Adrenal gland (tissue), 12 donors: ENCODE data around the gene SLC13A3. TPM values are rescaled to one million over a fixed set of nuclear protein-coding genes. Genes with fewer than 3 reads are reported as not detected.
A peak's percentile ranks its signal among the peaks of the same experiment; 100 is the strongest.

ENCODE experiments used
- DNase-seq, 7 donors: peaks; one replicate each; pipeline ENCODE4 v3.0.0-alpha.2; 2019 to 2020
- H3K27ac ChIP-seq, 5 donors: fragments of 200-600 bp; sonication (generic) in 4 of 5; 1 replicate in 3 of 5; 2 replicates in 2 of 5; pipeline versions ENCODE4 v1.5.1 to v1.8.0; 2016 to 2020; ENCODE audit warnings: mild to moderate bottlenecking in 1 of 5
- H3K27me3 ChIP-seq: fragments of 200-600 bp; 2 replicates; pipeline ENCODE4 v1.8.0; 2021
- H3K36me3 ChIP-seq, 2 donors: fragments of 200-600 bp; replicated peaks in 1 of 2; 1 replicate in 1 of 2; 2 replicates in 1 of 2; pipeline versions ENCODE4 v1.5.1 to v1.8.0; 2018 to 2022
- H3K4me1 ChIP-seq, 2 donors: fragments of 200-600 bp; replicated peaks in 1 of 2; 1 replicate in 1 of 2; 2 replicates in 1 of 2; pipeline versions ENCODE4 v1.5.1 to v1.8.0; 2018 to 2021
- H3K4me3 ChIP-seq, 4 donors: fragments of 200-600 bp; sonication (generic) in 3 of 4; one replicate each; pipeline ENCODE4 v1.5.1; 2016 to 2018
- H3K9me3 ChIP-seq, 3 donors: fragments of 200-600 bp; sonication (generic) in 1 of 3; replicated peaks in 1 of 3; 1 replicate in 2 of 3; 2 replicates in 1 of 3; pipeline versions ENCODE4 v1.5.1 to v1.8.0; 2016 to 2021
- POLR2A ChIP-seq, 2 donors: fragments of 450-650 bp; IDR thresholded peaks; one replicate each; pipeline ENCODE4 v1.6.1; 2017; ENCODE audit warnings: antibody characterized with exemption in 2 of 2, mild to moderate bottlenecking in 2 of 2, moderate library complexity in 1 of 2
- WGBS, 4 donors: extraction: QIAGEN DNeasy Blood & Tissue Kit in 2 of 4; methylation state at CpG; one replicate each; pipeline versions ENCODE4 v1.1.5 to v1.1.7; 2013 to 2017; 5-methylcytosine and 5-hydroxymethylcytosine counted together
- intact Hi-C, 2 donors: fragments of 100-400 bp; cut with DNase I; formaldehyde crosslinking; loops; one replicate each; pipeline versions ENCODE4 v1.14.1 to v1.15.0; 2022 to 2023
- polyA plus RNA-seq, 3 donors: library from polyadenylated mRNA; stranded (reverse); fragments of 200-250 nt in 2 of 3; fragments of 350-450 nt in 1 of 3; fragmentation: Illumina TruSeq in 1 of 3; extraction: RNeasy Lipid Tissue Mini Kit (QIAGEN cat#74804) in 1 of 3; gene quantifications; one replicate each; pipeline ENCODE4 v1.2.3, GENCODE V29; 2013 to 2014
- total RNA-seq, 9 donors: library from RNA; depleted of rRNA in 4 of 9; stranded (reverse); fragments of >200 nt in 4 of 9; fragments of 120-200 nt in 1 of 9; fragmentation: NEBNext Ultra II Directional in 1 of 9; extraction: Animal tissue kit (Norgen Biotek cat#: 25700) in 1 of 9; gene quantifications; one replicate each; pipeline versions ENCODE4 v1.1.0 to v1.2.4, GENCODE V29; 2013 to 2023
- TF ChIP-seq, protein P1 (sequence below), 6 experiments: fragments of 450-650 bp in 4 of 6; fragments of 200-600 bp in 2 of 6; sonication (generic) in 1 of 6; IDR thresholded peaks; 1 replicate in 5 of 6; 2 replicates in 1 of 6; pipeline versions ENCODE4 v1.5.1 to v1.8.0; 2016 to 2021; ENCODE audit warnings: antibody characterized with exemption in 6 of 6, mild to moderate bottlenecking in 2 of 6, moderate library complexity in 1 of 6
- donor health status: healthy with polysubstance abuse.
- donor health status: Bipolar disorder and iron deficiency.
- donor health status: DM: yes; HTN: yes; CAD: no.
- donor health status: DM: no; HTN: no; CAD: no.
- donor health status: DM: no; HTN: no; CAD: no.
- donor health status: DM: yes; HTN: yes; CAD: no.

Gene SLC13A3
- total and polyA plus RNA-seq, 12 donors, result 1.5 to 11.2 (median 3.9) TPM

DNA sequence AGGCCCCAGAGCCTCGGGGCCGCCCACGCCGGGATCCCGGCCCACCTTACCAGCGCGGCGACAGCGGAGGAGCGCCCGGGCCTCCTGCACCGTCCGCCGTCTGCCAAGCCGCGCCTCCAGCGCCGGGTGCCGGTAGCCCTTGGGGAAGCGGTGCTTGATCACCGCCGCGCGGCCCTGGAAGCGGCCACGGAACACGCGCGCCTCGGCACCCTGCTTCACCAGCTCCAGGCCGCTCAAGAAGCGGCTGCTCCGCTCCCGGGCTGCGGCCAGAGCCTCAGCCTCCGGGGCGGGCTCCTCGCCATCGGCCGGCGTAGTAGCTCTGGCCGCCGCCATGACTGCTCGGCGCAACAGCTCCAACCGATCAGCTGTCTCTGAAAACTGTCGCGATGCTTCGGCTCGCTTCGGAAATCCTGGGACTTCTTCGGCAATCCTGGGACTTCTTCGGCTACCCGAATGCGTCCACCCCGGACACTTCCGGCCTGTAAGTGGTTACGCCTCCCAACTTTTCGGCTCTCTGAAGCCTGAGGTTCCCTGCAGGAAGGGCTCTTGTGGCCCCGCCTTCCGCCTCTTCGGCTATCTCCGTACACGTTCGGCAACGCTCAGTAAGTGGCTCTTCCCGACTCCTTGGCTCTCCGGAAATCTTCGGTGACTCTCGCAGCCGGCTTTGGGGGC is 38.0 kb upstream of the SLC13A3 start, which contains the start of gene TP53RK:
TP53RK (minus strand) TSS at position 363 of the 672 bp plus-strand sequence; CDS start at position 333, 30 bp downstream.
- peak; percentile 81 to 88 for TF ChIP-seq POLR2A (IDR thresholded peaks at IDR 0.05)
- TF ChIP-seq, protein P1, sequence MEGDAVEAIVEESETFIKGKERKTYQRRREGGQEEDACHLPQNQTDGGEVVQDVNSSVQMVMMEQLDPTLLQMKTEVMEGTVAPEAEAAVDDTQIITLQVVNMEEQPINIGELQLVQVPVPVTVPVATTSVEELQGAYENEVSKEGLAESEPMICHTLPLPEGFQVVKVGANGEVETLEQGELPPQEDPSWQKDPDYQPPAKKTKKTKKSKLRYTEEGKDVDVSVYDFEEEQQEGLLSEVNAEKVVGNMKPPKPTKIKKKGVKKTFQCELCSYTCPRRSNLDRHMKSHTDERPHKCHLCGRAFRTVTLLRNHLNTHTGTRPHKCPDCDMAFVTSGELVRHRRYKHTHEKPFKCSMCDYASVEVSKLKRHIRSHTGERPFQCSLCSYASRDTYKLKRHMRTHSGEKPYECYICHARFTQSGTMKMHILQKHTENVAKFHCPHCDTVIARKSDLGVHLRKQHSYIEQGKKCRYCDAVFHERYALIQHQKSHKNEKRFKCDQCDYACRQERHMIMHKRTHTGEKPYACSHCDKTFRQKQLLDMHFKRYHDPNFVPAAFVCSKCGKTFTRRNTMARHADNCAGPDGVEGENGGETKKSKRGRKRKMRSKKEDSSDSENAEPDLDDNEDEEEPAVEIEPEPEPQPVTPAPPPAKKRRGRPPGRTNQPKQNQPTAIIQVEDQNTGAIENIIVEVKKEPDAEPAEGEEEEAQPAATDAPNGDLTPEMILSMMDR (IDR thresholded peaks at IDR 0.05), result peak in 5 of 6 experiments; percentile 30 to 61 (median 38)
- no peaks in the 10 kb centered on the region for H3K27me3 ChIP-seq
- WGBS, 4 donors, result 0 to 1% (median 0%) methylated on average over 8 to 71 of the region's 71 CpGs
- H3K27ac ChIP-seq, result peak within 1 kb of the TSS; percentile 61 to 95 (median 94)
- peak; percentile 97 to 99 (median 99) for DNase-seq
- H3K9me3 ChIP-seq, result no peaks in the 10 kb centered on the region
- intact Hi-C loops, result no loop called here
- peaks cover 7 to 30% of the 10 kb centered on the region in 2 donors for H3K4me1 ChIP-seq
- H3K4me3 ChIP-seq, result peak within 1 kb of the TSS in 3 of 4 donors; percentile 38 to 69 (median 67)
- H3K36me3 ChIP-seq, result peaks cover 0 to 6% of the 10 kb centered on the region in 2 donors

DNA sequence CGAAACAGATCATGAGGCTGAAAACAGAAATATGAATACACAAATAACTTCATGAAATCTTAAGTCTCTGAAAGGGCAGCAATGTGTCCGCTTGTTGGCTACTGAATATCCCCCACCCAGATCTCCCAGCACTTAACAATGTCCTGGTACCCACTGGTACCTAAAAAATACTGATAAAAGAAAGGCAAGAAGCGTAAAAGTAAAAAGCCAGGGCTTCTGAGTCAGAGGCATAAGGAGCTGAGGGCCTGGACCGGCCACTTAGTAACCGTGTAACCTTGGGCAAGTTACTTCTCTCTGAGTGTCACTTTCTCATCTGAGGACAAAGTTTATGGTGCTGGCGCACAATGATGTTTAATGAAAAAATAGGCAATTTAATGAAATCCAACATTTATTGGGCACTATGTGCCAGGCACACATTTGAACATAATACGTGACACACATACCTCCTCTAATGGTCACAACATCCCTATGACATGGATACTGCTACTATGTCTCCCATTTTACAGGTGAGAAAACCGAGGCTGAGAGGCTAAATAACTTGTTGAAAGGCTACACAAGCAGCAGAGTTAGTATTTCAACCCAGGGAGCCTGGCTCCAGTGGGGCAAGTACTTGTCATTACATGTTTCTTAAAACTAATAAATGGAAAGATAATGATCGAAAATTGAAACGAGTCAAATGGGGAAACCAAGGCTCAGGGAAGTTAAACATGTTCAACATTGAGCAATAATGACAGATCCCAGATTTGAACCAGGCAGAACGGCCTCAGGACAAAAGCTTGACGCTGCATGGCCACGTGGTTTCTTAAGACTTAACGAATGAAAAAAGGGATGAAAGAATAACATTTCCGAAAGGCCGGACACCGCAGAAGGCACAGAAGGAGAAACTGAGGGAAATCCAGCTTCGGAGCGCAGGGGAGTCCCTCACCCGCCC is 37.2 kb upstream of the SLC13A3 start:
- Histone ChIP-seq H3K4me3 (peak overlapping the region in 3 of 4 donors; percentile 38 to 69 (median 67)), H3K27ac (peak overlapping the region; percentile 61 to 95 (median 94)), H3K9me3 (no peaks in the 10 kb centered on the region), H3K36me3 (peaks cover 0 to 6% of the 10 kb centered on the region in 2 donors), H3K27me3 (no peaks in the 10 kb centered on the region), H3K4me1 (peaks cover 7 to 33% of the 10 kb centered on the region in 2 donors)
- TF ChIP-seq, protein P1 (IDR thresholded peaks at IDR 0.05), result no peak
- no peak for TF ChIP-seq POLR2A (IDR thresholded peaks at IDR 0.05)
- peak in 4 of 7 donors; percentile 47 to 71 (median 59) for DNase-seq
- intact Hi-C loops, result no loop called here
- 8 to 14% (median 10%) methylated on average over 20 of the region's 20 CpGs for WGBS, 4 donors

DNA sequence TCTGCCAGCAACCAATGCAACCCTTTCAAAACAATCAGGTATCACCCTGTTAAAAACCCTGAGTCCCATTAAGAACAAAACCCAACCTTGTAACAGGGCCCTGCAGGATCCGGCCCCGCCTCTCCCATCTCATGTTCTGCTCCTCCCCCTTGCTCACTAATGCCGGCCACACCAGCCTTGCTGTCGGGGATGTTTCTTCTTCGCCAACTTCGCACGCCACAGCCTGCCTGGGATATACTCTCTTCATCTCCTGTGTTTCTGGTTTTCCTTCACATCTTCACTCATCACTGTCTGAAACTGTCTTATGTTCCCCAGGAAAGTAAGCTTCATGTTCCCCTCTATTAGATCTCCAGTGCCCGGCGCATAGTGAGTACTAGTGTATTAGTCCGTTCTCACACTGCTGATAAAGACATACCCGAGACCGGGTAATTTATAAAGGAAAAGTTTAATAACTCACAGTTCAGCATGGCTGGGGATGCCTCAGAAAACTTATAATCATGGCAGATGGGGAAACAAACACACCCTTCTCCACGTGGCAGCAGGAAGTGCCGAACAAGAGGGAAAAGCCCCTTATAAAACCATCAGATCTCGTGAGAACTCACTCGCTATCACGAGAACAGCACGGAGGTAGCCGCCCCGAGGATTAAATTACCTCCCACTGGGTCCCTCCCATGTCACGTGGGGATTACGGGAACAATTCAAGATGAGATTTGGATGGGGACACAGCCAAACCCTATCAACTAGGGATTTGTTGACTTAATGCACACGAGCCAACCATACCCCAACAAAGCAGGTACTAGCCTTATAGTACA is 32.9 kb upstream of the SLC13A3 start:
- Histone ChIP-seq H3K4me3 (peak overlapping the region in 2 of 4 donors; percentile 5 to 49), H3K9me3 (no peaks in the 10 kb centered on the region), H3K27ac (peak overlapping the region in 3 of 5 donors; percentile 26 to 63 (median 55)), H3K4me1 (peaks cover 7 to 38% of the 10 kb centered on the region in 2 donors), H3K27me3 (no peaks in the 10 kb centered on the region), H3K36me3 (peaks cover 0 to 6% of the 10 kb centered on the region in 2 donors)
- peak in 1 of 2 donors; percentile 17 for TF ChIP-seq POLR2A (IDR thresholded peaks at IDR 0.05)
- TF ChIP-seq, protein P1 (IDR thresholded peaks at IDR 0.05), result no peak
- peak; percentile 37 to 80 (median 72) for DNase-seq
- intact Hi-C loops, result loop anchor here in 1 of 2 donors (5.0 kb wide), 1 partner anchor 162 kb away; no protein-coding TSS in a partner anchor
- WGBS, 4 donors, result 31 to 37% (median 36%) methylated on average over 23 of the region's 23 CpGs
